GM12878 (cell line): ENCODE measurements around the gene EPHB1. TPM values are rescaled to one million over a fixed set of nuclear protein-coding genes. Genes with fewer than 3 reads are reported as not detected.

Experiments
- ATAC-seq: fragments of 200-7000 bp; cut with Tn5 transposase; 3 replicates; pipeline ENCODE4 v1.9.1; 2020; ENCODE audit warnings: mild to moderate bottlenecking, moderate library complexity
- BruUV-seq: library from RNA; stranded (reverse); fragments of 400-500 nt; replicated peaks from 2 replicates; lab custom pipeline; 2021; lab: Mats Ljungman, UMichigan
- CTCF ChIA-PET: fragments of 300-600 bp; sonication (Branson Sonifier 250); formaldehyde crosslinking; extraction: SDS; loops from one replicate; lab custom pipeline; 2021; ENCODE audit warnings: inconsistent platforms; lab: Yijun Ruan, JAX
- POLR2A ChIA-PET: fragments of 350-600 bp; formaldehyde crosslinking; extraction: SDS; loops from one replicate; lab custom pipeline; 2021; ENCODE audit warnings: inconsistent platforms; lab: Charles Lee
- RAD21 ChIA-PET: fragments of 300-600 bp; sonication (Branson Sonifier 250); formaldehyde crosslinking; loops from one replicate; lab custom pipeline; 2023; ENCODE audit warnings: antibody characterized with exemption; ENCODE audit not compliant: unreplicated experiment; lab: Charles Lee
- SMC1A ChIA-PET: fragments of 300-600 bp; sonication (Branson Sonifier 250); formaldehyde crosslinking; loops from one replicate; lab custom pipeline; 2023; ENCODE audit not compliant: unreplicated experiment, uncharacterized antibody; lab: Charles Lee
- DNase-seq: peaks from one replicate; pipeline ENCODE4 v3.0.0-alpha.2; 2011; ENCODE audit warnings: low read depth, low spot score
- FAIRE-seq: peaks from 3 replicates; lab custom pipeline; 2011; peaks lifted over from hg19 to GRCh38; lab: Jason Lieb, UNC
- H2AFZ ChIP-seq: 2 replicates; pipeline ENCODE4 v1.6.0; 2011; ENCODE audit warnings: low read depth, low read length, control low read depth; ENCODE audit not compliant: control insufficient read depth
- H3K27ac ChIP-seq: 2 replicates; pipeline ENCODE4 v1.5.1; 2011; ENCODE audit warnings: control low read depth; ENCODE audit not compliant: control insufficient read depth, insufficient read depth
- H3K27me3 ChIP-seq, 2 experiments: replicated peaks in 1 of 2; 2 replicates each; pipeline versions ENCODE4 v1.6.0 to v1.6.1; 2011; ENCODE audit warnings: low read length in 1 of 2; ENCODE audit not compliant: control insufficient read depth in 2 of 2, insufficient read depth in 2 of 2
- H3K36me3 ChIP-seq, 2 experiments: 2 replicates each; pipeline ENCODE4 v1.5.1; 2011; ENCODE audit warnings: low read length in 1 of 2; ENCODE audit not compliant: control insufficient read depth in 2 of 2, insufficient read depth in 2 of 2
- H3K4me1 ChIP-seq: 2 replicates; pipeline ENCODE4 v1.6.1; 2011; ENCODE audit warnings: mild to moderate bottlenecking, low read length, moderate library complexity, mixed read lengths; ENCODE audit not compliant: control insufficient read depth, insufficient read depth
- H3K4me2 ChIP-seq: 2 replicates; pipeline ENCODE4 v1.6.0; 2011; ENCODE audit warnings: control low read depth; ENCODE audit not compliant: control insufficient read depth, insufficient read depth
- H3K4me3 ChIP-seq: fragments of 200-600 bp; sonication (generic); 2 replicates; pipeline ENCODE4 v1.5.1; 2016
- H3K79me2 ChIP-seq: 2 replicates; pipeline ENCODE4 v1.6.0; 2011; ENCODE audit warnings: low read length; ENCODE audit not compliant: control insufficient read depth, insufficient read depth
- H3K9ac ChIP-seq: 2 replicates; pipeline ENCODE4 v1.8.0; 2011; ENCODE audit warnings: low read length, control low read depth, mixed read lengths; ENCODE audit not compliant: control insufficient read depth, insufficient read depth
- H3K9me3 ChIP-seq: replicated peaks from 3 replicates; pipeline ENCODE4 v1.5.1; 2011; ENCODE audit warnings: mild to moderate bottlenecking, low read length; ENCODE audit not compliant: control insufficient read depth, insufficient read depth
- H4K20me1 ChIP-seq: 2 replicates; pipeline ENCODE4 v1.6.0; 2011; ENCODE audit not compliant: control insufficient read depth, insufficient read depth
- CREM ChIP-seq: IDR thresholded peaks from 2 replicates; pipeline ENCODE4 v1.6.1; 2014; ENCODE audit warnings: antibody characterized with exemption, low read depth
- CTCF ChIP-seq, 3 experiments: IDR thresholded peaks in 2 of 3; conservative IDR thresholded peaks in 1 of 3; 2 replicates each; pipeline ENCODE4 v1.5.1; 2011; ENCODE audit warnings: low read depth in 3 of 3, low read length in 3 of 3, mild to moderate bottlenecking in 3 of 3, control low read depth in 2 of 3, moderate library complexity in 2 of 3, inconsistent platforms in 1 of 3, mixed read lengths in 1 of 3; ENCODE audit not compliant: control insufficient read depth in 2 of 3, insufficient read depth in 1 of 3; ENCODE audit errors: extremely low read depth in 1 of 3
- DPF2 ChIP-seq: fragments of 450-650 bp; IDR thresholded peaks from 2 replicates; pipeline ENCODE4 v1.6.1; 2017; ENCODE audit warnings: mild to moderate bottlenecking
- GABPA ChIP-seq: IDR thresholded peaks from 2 replicates; pipeline ENCODE4 v1.6.1; 2014; ENCODE audit warnings: antibody characterized with exemption, low read depth, mild to moderate bottlenecking, inconsistent platforms
- HCFC1 ChIP-seq: fragments of 150-350 bp; IDR thresholded peaks from 2 replicates; pipeline ENCODE4 v1.6.1; 2014; ENCODE audit warnings: low read length
- NFYA ChIP-seq: IDR thresholded peaks from 2 replicates; pipeline ENCODE4 v1.6.1; 2011; ENCODE audit warnings: low read depth, mild to moderate bottlenecking, low read length, improper control_type of control experiment, borderline replicate concordance
- NR2F1 ChIP-seq: fragments of 450-650 bp; conservative IDR thresholded peaks from 2 replicates; pipeline ENCODE4 v1.6.1; 2017; ENCODE audit warnings: mild to moderate bottlenecking
- PAX5 ChIP-seq: IDR thresholded peaks from 2 replicates; pipeline ENCODE4 v1.6.1; 2011; ENCODE audit warnings: low read depth, low read length, borderline replicate concordance
- RAD21 ChIP-seq: IDR thresholded peaks from 2 replicates; pipeline ENCODE4 v1.6.1; 2011; ENCODE audit warnings: mild to moderate bottlenecking, low read depth, low read length, moderate library complexity; ENCODE audit not compliant: insufficient read depth
- RCOR1 ChIP-seq: conservative IDR thresholded peaks from 2 replicates; pipeline ENCODE4 v1.6.1; 2012; ENCODE audit warnings: low read depth, low read length, improper control_type of control experiment
- SKIL ChIP-seq: fragments of 450-650 bp; IDR thresholded peaks from 2 replicates; pipeline ENCODE4 v1.6.1; 2017; ENCODE audit warnings: mild to moderate bottlenecking, low read depth, inconsistent platforms; ENCODE audit not compliant: poor library complexity, severe bottlenecking
- SP1 ChIP-seq: IDR thresholded peaks from one replicate; pipeline ENCODE4 v1.6.1; 2011; ENCODE audit warnings: low read depth, low read length
- WGBS: methylation state at CpG from one replicate; pipeline ENCODE4 v1.1.6; 2016; ENCODE audit warnings: low lambda C conversion rate; ENCODE audit not compliant: insufficient replicate concordance, insufficient coverage; ENCODE audit errors: missing lambda C conversion rate; 5-methylcytosine and 5-hydroxymethylcytosine counted together
- in situ Hi-C: fragments of 300-500 bp; cut with MboI; formaldehyde crosslinking; loops from 9 replicates; pipeline ENCODE4 v1.14.3; 2018; ENCODE audit warnings: mixed read lengths
- intact Hi-C: fragments of 100-400 bp; cut with micrococcal nuclease; formaldehyde crosslinking; loops from one replicate; pipeline ENCODE4 v1.14.2; 2022; ENCODE audit not compliant: unreplicated experiment
- polyA plus RNA-seq, 11 experiments: library from polyadenylated mRNA; depleted of rRNA in 4 of 11; unstranded in 6 of 11; stranded (reverse) in 5 of 11; fragments of >200 nt; fragmentation: Nextera tagmentation in 4 of 11; fragmentation: Illumina TruSeq in 1 of 11; extraction: Ambion mirVana in 4 of 11; extraction: Trizol in 1 of 11; gene quantifications; 1 replicate in 1 of 11; 2 replicates in 10 of 11; pipeline versions ENCODE4 v1.2.1 to v1.2.3, GENCODE V29; 2011 to 2016; ENCODE audit warnings: inconsistent platforms in 2 of 11, missing spikeins in 2 of 11, low read depth in 1 of 11
- total RNA-seq, 4 experiments: library from RNA; depleted of rRNA in 3 of 4; stranded (reverse); fragments of >200 nt in 3 of 4; fragmentation: Illumina TruSeq in 1 of 4; extraction: Trizol in 1 of 4; gene quantifications; 2 replicates each; pipeline versions ENCODE4 v1.2.1 to v1.2.3, GENCODE V29; 2013 to 2021

The EPHB1 gene
- total and polyA plus RNA-seq, 10 of the 15 experiments (the other 5 are each of a cell fraction or from before 2014, with no cell fraction given), result 0.33 to 23.8 (median 1.2) TPM

DNA sequence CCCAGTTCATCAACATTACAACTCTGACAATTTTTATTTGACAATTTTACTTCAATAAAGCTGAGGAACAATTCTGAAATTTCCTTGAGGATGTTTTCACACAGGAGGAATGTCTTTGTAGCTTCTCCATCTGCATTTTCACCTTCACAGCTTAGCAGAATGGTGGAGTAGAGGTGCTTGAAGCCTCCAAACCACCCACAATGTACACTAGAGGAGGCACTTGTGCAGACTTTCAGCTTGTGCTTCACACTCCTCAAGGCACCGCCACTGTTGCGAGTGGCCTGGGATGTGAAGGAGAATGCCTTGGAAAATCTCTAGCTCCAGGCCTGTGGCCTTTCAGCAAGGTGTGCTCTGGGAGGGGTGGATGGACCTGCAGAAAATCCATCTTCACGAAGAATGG is 181.9 kb downstream of the EPHB1 start (continued):
- TF ChIP-seq PAX5 (no peak), DPF2 (no peak), RCOR1 (no peak), SP1 (no peak)

GRCh38 chr3:134978658-134979057 is 183.6 kb downstream of the EPHB1 start:
- Histone ChIP-seq H3K9ac (no peak overlapping the region), H3K27me3 (no peaks in the 10 kb centered on the region), H3K4me3 (no peak overlapping the region), H3K36me3 (no peaks in the 10 kb centered on the region; a peak in 3 of 4 replicates), H3K27ac (no peak overlapping the region), H4K20me1 (no peaks in the 10 kb centered on the region), H3K4me1 (no peaks in the 10 kb centered on the region), H3K79me2 (no peaks in the 10 kb centered on the region), H3K4me2 (no peak overlapping the region), H2AFZ (no peak overlapping the region), H3K9me3 (no peaks in the 10 kb centered on the region)
- no TSS peak for BruUV-seq
- ChIA-PET CTCF (interaction anchor here (0.9 to 4.9 kb wide), 18 partner anchors 9 to 524 kb away, joined by 3 to 39 read pairs (median 4); partner anchors contain the start of gene EPHB1), RAD21 (interaction anchor here (0.7 to 2.9 kb wide), 7 partner anchors 11 to 525 kb away, joined by 3 to 23 read pairs (median 5); partner anchors contain the start of gene EPHB1), SMC1A (interaction anchor here (0.9 to 2.3 kb wide), 18 partner anchors 8 to 184 kb away, joined by 3 to 12 read pairs (median 4); partner anchors contain the start of gene EPHB1), POLR2A (interaction anchor here (0.5 to 1.9 kb wide), 3 partner anchors 15 to 200 kb away, joined by 3 to 9 read pairs (median 6); partner anchors contain the start of gene EPHB1)
- in situ Hi-C loops (no loop called here), intact Hi-C loops (loop anchor here (5.0 kb wide), 1 partner anchor 181 kb away; the partner anchor contains the start of gene EPHB1)
- FAIRE-seq, result no peak
- TF ChIP-seq RAD21 (peak; percentile 26; the same call in 1 of the 2 replicates), CREM (no peak), NR2F1 (no peak), NFYA (no peak), GABPA (no peak), HCFC1 (no peak), CTCF (IDR thresholded peaks at IDR 0.05 in 2 of 3, conservative IDR thresholded peaks at IDR 0.05 in 1 of 3; ENCODE audit: control insufficient read depth in 2 of 3, extremely low read depth in 1 of 3, insufficient read depth in 1 of 3, low read depth in 3 of 3, low read length in 3 of 3) (peak in 2 of 3 experiments; percentile 26 to 33; a peak in 2 of 6 replicates), SKIL (no peak)
- ATAC-seq, result peak; percentile 74
- DNase-seq, result no peak
- 0% methylated on average over 1 of the region's 1 CpG for WGBS
